GM23338 (cell line): Measurements from ENCODE around the gene OR51D1. TPM values are rescaled to one million over a fixed set of nuclear protein-coding genes. Genes with fewer than 3 reads are reported as not detected.

Source experiments
- ATAC-seq: fragments of 200-7000 bp; cut with Tn5 transposase; 3 replicates; pipeline ENCODE4 v1.9.1; 2020
- DNase-seq: peaks from one replicate; pipeline ENCODE4 v3.0.0-alpha.2; 2015; ENCODE audit warnings: low spot score
- H2AFZ ChIP-seq: fragments of 200-600 bp; sonication (generic); 2 replicates; pipeline ENCODE4 v1.8.0; 2016; ENCODE audit warnings: antibody characterized with exemption, mild to moderate bottlenecking, moderate library complexity
- H3F3A ChIP-seq: fragments of 200-600 bp; sonication (generic); replicated peaks from 2 replicates; pipeline ENCODE4 v1.8.0; 2017; ENCODE audit warnings: antibody characterized with exemption, mixed run types, low read depth
- H3K27ac ChIP-seq: fragments of 200-600 bp; sonication (generic); 2 replicates; pipeline ENCODE4 v1.6.1; 2016; ENCODE audit warnings: low read depth
- H3K27me3 ChIP-seq: fragments of 200-600 bp; sonication (generic); 2 replicates; pipeline ENCODE4 v1.8.0; 2016; ENCODE audit warnings: mild to moderate bottlenecking, mixed run types, moderate library complexity; ENCODE audit not compliant: insufficient read depth
- H3K36me3 ChIP-seq: fragments of 200-600 bp; sonication (generic); 2 replicates; pipeline ENCODE4 v1.8.0; 2016; ENCODE audit warnings: mild to moderate bottlenecking; ENCODE audit not compliant: insufficient read depth
- H3K4me1 ChIP-seq: fragments of 200-600 bp; sonication (generic); 2 replicates; pipeline ENCODE4 v1.8.0; 2016; ENCODE audit warnings: mild to moderate bottlenecking, moderate library complexity; ENCODE audit not compliant: insufficient read depth
- H3K4me2 ChIP-seq: fragments of 200-600 bp; sonication (generic); 2 replicates; pipeline ENCODE4 v1.7.1; 2017; ENCODE audit warnings: mixed run types
- H3K4me3 ChIP-seq: fragments of 200-600 bp; sonication (generic); 2 replicates; pipeline ENCODE4 v1.6.1; 2016; ENCODE audit warnings: mixed run types
- H3K79me2 ChIP-seq: fragments of 200-600 bp; sonication (generic); replicated peaks from 2 replicates; pipeline ENCODE4 v1.8.0; 2017; ENCODE audit warnings: mild to moderate bottlenecking; ENCODE audit not compliant: insufficient read depth
- H3K9me2 ChIP-seq: fragments of 200-600 bp; sonication (generic); 2 replicates; pipeline ENCODE4 v1.8.0; 2017; ENCODE audit not compliant: insufficient read depth
- H4K20me1 ChIP-seq: fragments of 200-600 bp; sonication (generic); replicated peaks from 2 replicates; pipeline ENCODE4 v1.8.0; 2017; ENCODE audit warnings: mild to moderate bottlenecking; ENCODE audit not compliant: insufficient read depth
- H3K27ac Mint-ChIP-seq: 2 replicates; pipeline ENCODE4 v1.8.0; 2020; ENCODE audit warnings: inconsistent platforms, mild to moderate bottlenecking, moderate library complexity, mixed read lengths
- H3K27me3 Mint-ChIP-seq: 3 replicates; pipeline ENCODE4 v1.8.0; 2022; ENCODE audit warnings: low read depth, mild to moderate bottlenecking, moderate library complexity, mixed read lengths, inconsistent platforms; ENCODE audit not compliant: insufficient read depth, poor library complexity
- H3K36me3 Mint-ChIP-seq: 3 replicates; pipeline ENCODE4 v1.8.0; 2021; ENCODE audit warnings: low read depth, mild to moderate bottlenecking, inconsistent platforms, moderate library complexity, mixed read lengths
- H3K4me1 Mint-ChIP-seq: 3 replicates; pipeline ENCODE4 v1.8.0; 2020; ENCODE audit warnings: mild to moderate bottlenecking, inconsistent platforms, mixed read lengths
- H3K4me3 Mint-ChIP-seq: 3 replicates; pipeline ENCODE4 v1.8.0; 2021; ENCODE audit warnings: moderate library complexity, mild to moderate bottlenecking, inconsistent platforms, mixed read lengths
- H3K9me3 Mint-ChIP-seq: 3 replicates; pipeline ENCODE4 v1.8.0; 2020; ENCODE audit warnings: moderate library complexity, mild to moderate bottlenecking, inconsistent platforms, mixed read lengths
- CREB1 ChIP-seq: fragments of 250-450 bp; sonication (Bioruptor Pico); IDR thresholded peaks from 2 replicates; pipeline ENCODE4 v1.5.0; 2020; ENCODE audit warnings: low read depth, mild to moderate bottlenecking, moderate library complexity
- JUNB ChIP-seq: IDR thresholded peaks from one replicate; pipeline ENCODE4 v1.6.1; 2016; ENCODE audit warnings: antibody characterized with exemption; ENCODE audit not compliant: unreplicated experiment
- POLR2AphosphoS5 ChIP-seq: IDR thresholded peaks from 2 replicates; pipeline ENCODE4 v1.6.1; 2016; ENCODE audit warnings: antibody characterized with exemption, low read depth
- STAT1 ChIP-seq: IDR thresholded peaks from one replicate; pipeline ENCODE4 v1.6.1; 2016; ENCODE audit warnings: antibody characterized with exemption; ENCODE audit not compliant: unreplicated experiment
- ZNF114 ChIP-seq: fragments of 250-450 bp; sonication (Bioruptor Pico); IDR thresholded peaks from 2 replicates; pipeline ENCODE4 v1.5.0; 2020; ENCODE audit warnings: mild to moderate bottlenecking, moderate library complexity
- polyA plus RNA-seq: library from polyadenylated mRNA; unstranded; fragments of >200 nt; fragmentation: Nextera tagmentation; extraction: Ambion mirVana; gene quantifications from 2 replicates; pipeline ENCODE4 v1.2.1, GENCODE V29; 2016
- total RNA-seq: library from RNA; depleted of rRNA; stranded (reverse); fragments of >200 nt; shearing (Covaris generic); gene quantifications from 2 replicates; pipeline ENCODE4 v1.2.3, GENCODE V29; 2014
- TF ChIP-seq, protein P1 (sequence below): fragments of 250-450 bp; sonication (Bioruptor Pico); IDR thresholded peaks from 2 replicates; pipeline ENCODE4 v1.5.0; 2020; ENCODE audit warnings: mild to moderate bottlenecking, moderate library complexity
- TF ChIP-seq, protein P2 (sequence below): IDR thresholded peaks from one replicate; pipeline ENCODE4 v1.6.1; 2018; ENCODE audit warnings: antibody characterized with exemption; ENCODE audit not compliant: unreplicated experiment

The OR51D1 gene
- total and polyA plus RNA-seq, 2 experiments from 2014 or later = not detected

DNA sequence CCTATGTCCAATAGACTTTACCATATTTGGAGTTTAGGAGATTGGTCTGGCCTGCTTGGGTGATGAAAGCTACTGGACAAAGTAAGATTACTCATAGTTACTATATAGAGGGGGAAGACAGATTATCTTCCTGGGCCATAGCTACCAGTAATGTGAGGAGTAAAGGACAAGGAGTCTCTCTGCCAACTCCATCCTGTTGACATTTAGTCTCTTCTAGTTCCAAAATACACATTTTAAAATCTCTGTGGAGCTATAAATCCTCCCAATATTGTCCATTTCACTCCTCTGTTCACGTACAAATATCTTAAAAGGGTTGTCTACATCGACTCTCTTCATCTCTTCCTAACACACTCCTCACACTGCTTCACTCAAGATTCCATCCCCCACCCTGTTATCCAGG is 1.1 kb upstream of the OR51D1 start (continued):
- TF ChIP-seq, protein P1, sequence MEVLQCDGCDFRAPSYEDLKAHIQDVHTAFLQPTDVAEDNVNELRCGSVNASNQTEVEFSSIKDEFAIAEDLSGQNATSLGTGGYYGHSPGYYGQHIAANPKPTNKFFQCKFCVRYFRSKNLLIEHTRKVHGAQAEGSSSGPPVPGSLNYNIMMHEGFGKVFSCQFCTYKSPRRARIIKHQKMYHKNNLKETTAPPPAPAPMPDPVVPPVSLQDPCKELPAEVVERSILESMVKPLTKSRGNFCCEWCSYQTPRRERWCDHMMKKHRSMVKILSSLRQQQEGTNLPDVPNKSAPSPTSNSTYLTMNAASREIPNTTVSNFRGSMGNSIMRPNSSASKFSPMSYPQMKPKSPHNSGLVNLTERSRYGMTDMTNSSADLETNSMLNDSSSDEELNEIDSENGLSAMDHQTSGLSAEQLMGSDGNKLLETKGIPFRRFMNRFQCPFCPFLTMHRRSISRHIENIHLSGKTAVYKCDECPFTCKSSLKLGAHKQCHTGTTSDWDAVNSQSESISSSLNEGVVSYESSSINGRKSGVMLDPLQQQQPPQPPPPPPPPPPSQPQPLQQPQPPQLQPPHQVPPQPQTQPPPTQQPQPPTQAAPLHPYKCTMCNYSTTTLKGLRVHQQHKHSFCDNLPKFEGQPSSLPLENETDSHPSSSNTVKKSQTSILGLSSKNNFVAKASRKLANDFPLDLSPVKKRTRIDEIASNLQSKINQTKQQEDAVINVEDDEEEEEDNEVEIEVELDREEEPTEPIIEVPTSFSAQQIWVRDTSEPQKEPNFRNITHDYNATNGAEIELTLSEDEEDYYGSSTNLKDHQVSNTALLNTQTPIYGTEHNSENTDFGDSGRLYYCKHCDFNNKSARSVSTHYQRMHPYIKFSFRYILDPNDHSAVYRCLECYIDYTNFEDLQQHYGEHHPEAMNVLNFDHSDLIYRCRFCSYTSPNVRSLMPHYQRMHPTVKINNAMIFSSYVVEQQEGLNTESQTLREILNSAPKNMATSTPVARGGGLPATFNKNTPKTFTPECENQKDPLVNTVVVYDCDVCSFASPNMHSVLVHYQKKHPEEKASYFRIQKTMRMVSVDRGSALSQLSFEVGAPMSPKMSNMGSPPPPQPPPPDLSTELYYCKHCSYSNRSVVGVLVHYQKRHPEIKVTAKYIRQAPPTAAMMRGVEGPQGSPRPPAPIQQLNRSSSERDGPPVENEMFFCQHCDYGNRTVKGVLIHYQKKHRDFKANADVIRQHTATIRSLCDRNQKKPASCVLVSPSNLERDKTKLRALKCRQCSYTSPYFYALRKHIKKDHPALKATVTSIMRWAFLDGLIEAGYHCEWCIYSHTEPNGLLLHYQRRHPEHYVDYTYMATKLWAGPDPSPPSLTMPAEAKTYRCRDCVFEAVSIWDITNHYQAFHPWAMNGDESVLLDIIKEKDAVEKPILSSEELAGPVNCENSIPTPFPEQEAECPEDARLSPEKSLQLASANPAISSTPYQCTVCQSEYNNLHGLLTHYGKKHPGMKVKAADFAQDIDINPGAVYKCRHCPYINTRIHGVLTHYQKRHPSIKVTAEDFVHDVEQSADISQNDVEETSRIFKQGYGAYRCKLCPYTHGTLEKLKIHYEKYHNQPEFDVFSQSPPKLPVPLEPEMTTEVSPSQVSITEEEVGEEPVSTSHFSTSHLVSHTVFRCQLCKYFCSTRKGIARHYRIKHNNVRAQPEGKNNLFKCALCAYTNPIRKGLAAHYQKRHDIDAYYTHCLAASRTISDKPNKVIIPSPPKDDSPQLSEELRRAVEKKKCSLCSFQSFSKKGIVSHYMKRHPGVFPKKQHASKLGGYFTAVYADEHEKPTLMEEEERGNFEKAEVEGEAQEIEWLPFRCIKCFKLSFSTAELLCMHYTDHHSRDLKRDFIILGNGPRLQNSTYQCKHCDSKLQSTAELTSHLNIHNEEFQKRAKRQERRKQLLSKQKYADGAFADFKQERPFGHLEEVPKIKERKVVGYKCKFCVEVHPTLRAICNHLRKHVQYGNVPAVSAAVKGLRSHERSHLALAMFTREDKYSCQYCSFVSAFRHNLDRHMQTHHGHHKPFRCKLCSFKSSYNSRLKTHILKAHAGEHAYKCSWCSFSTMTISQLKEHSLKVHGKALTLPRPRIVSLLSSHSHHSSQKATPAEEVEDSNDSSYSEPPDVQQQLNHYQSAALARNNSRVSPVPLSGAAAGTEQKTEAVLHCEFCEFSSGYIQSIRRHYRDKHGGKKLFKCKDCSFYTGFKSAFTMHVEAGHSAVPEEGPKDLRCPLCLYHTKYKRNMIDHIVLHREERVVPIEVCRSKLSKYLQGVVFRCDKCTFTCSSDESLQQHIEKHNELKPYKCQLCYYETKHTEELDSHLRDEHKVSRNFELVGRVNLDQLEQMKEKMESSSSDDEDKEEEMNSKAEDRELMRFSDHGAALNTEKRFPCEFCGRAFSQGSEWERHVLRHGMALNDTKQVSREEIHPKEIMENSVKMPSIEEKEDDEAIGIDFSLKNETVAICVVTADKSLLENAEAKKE (CRISPR knock-in tag) = no peak
- no peak for TF ChIP-seq CREB1 (CRISPR knock-in tag)
- no peak for TF ChIP-seq STAT1

DNA sequence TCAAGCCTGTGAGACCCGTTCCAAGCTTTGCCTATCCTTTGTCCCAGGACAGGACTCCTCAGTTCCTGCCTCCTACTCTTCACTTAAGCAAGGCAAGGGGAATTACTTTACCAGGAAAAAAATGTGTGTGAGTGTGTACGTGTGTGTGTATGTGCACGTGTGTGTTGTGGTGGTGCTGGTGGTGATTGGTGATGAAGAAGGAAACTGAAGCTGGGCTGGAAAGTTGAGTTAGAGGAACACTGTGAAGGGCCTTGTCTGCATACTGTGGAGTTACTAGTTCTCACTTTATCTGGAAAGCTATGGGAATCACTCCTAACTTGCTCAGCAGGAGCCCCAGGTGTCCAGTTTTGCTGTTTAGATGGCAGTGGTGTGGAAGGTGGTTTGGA is 378 bp downstream of the OR51D1 start:
- H3K36me3 Mint-ChIP-seq = no peaks in the 10 kb centered on the region
- no peaks in the 10 kb centered on the region; the same call in 2 of the 3 replicates for H3K4me1 Mint-ChIP-seq
- H3K27ac Mint-ChIP-seq = no peak overlapping the region
- Histone ChIP-seq H4K20me1 (no peaks in the 10 kb centered on the region), H3K27me3 (no peaks in the 10 kb centered on the region), H2AFZ (peak overlapping the region; percentile 97), H3F3A (no peaks in the 10 kb centered on the region), H3K27ac (no peak overlapping the region), H3K4me2 (no peak overlapping the region), H3K9me2 (peaks cover 16% of the 10 kb centered on the region; the same call in 1 of the 2 replicates), H3K79me2 (no peaks in the 10 kb centered on the region), H3K4me1 (no peaks in the 10 kb centered on the region), H3K36me3 (no peaks in the 10 kb centered on the region), H3K4me3 (no peak overlapping the region)
- no peak overlapping the region for H3K4me3 Mint-ChIP-seq
- H3K9me3 Mint-ChIP-seq = no peaks in the 10 kb centered on the region
- no peak for DNase-seq
- peaks cover 4% of the 10 kb centered on the region for H3K27me3 Mint-ChIP-seq
- no peak for ATAC-seq
- TF ChIP-seq POLR2AphosphoS5 (no peak), JUNB (no peak), ZNF114 (CRISPR knock-in tag) (no peak)
- TF ChIP-seq, protein P2, sequence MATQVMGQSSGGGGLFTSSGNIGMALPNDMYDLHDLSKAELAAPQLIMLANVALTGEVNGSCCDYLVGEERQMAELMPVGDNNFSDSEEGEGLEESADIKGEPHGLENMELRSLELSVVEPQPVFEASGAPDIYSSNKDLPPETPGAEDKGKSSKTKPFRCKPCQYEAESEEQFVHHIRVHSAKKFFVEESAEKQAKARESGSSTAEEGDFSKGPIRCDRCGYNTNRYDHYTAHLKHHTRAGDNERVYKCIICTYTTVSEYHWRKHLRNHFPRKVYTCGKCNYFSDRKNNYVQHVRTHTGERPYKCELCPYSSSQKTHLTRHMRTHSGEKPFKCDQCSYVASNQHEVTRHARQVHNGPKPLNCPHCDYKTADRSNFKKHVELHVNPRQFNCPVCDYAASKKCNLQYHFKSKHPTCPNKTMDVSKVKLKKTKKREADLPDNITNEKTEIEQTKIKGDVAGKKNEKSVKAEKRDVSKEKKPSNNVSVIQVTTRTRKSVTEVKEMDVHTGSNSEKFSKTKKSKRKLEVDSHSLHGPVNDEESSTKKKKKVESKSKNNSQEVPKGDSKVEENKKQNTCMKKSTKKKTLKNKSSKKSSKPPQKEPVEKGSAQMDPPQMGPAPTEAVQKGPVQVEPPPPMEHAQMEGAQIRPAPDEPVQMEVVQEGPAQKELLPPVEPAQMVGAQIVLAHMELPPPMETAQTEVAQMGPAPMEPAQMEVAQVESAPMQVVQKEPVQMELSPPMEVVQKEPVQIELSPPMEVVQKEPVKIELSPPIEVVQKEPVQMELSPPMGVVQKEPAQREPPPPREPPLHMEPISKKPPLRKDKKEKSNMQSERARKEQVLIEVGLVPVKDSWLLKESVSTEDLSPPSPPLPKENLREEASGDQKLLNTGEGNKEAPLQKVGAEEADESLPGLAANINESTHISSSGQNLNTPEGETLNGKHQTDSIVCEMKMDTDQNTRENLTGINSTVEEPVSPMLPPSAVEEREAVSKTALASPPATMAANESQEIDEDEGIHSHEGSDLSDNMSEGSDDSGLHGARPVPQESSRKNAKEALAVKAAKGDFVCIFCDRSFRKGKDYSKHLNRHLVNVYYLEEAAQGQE = no peak
- TF ChIP-seq, protein P1 (CRISPR knock-in tag) = no peak
